Activated CD4-positive, CD25-positive, alpha-beta regulatory T cell treated with anti-CD3 and anti-CD28 coated beads, Interleukin-2, amount 50 U/mL, for 24 hours (primary cell): ENCODE measurements around the gene TMEM256.

Source experiments
- ATAC-seq, 2 donors: fragments of 150-1000 bp; cut with Tn5 transposase; one replicate each; pipeline ENCODE4 v1.10.0; 2021; ENCODE audit warnings: mild to moderate bottlenecking in 1 of 2, moderate library complexity in 1 of 2

TMEM256 gene

DNA sequence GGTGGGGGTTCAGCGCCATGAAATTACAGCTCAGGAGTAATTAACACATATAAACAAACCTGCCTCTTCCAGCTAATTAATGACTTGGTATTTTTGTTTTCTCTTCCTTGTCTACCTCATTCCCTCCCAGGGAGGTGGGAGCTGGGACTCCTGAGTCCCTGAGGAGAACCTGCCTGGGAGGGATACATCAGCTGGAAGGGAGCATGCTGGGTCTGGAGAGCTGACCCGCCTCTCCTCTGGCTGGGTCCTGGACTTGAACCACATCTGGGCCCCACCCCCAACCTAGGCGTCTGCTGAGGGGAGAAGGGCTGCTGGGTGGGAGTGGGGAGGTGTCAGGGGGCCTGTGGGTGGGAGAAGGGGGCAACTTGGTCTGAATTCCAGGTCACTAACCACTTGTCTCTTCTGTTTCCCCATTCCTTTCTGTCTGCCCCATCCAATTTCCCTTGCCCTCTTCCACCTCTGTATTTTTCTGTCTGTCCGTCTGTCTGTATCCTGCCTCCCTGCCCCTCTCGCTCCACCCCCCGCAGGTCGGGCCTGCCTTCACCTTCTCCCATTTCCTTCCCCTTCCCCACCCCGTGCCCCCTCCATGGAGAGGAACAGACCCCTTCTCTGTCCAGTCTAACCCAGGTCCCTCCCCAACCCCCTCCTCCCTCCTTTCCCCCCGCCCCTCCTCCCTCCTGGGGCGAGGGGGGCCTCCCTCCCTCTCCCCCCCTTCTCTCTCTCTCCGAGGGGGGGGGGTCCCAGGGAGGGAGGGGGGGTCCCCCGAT lies 3.8 kb upstream of the TMEM256 start, which contains the start of gene NLGN2:
TSS of gene NLGN2 (plus strand) at position 361 of the 767 bp plus-strand sequence. CDS start 411 bp downstream, outside the sequence.
- no peak for ATAC-seq

DNA sequence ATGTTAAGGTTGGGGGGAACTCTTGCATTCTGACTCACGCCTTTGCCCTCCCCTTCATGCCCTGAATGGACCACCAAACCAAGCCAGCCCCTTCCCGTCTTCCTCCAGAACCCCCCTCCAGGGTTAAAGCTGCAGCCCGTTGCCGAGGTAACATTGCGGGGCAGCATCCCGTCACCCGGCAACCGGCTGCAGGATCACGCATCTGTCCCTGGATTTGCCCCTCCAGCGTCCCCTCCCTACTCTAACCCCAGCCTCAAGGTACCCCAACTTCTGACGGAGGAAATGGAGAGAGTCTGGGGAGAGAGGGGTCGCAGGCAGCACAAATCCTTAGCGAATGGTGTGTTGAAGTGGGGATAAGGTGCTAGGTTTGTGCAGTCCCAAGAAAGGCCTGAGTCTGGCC lies 3.2 kb upstream of the TMEM256 start:
- no peak for ATAC-seq

DNA sequence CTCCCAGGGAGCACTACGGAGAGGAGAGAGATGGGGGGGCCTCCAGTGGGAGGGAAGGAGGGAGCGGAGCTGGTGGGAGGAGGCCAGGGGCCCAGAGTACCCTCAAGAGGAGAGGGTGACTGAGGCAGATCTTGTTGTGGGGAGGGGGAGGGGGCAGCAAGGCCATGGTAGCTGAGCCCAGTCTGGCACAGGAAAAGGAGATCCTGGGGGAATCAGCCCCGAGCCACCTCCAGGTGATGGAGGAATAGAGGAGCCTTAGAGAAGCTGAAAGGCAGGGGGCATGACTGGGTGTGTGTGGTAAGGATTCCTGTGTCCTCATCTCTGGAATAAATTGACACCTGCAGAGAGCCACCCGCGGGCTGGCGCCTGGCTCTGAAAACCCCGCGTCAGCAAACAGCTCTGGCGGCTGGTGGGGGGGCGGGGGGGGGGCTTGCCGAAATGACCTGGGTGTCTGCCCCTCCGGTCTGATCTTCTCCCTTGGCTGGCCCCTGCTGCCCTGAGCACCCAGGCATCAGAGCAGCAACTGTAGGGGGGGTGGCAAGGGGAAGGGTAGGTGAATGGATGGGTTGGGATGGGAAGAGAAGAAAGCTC lies 2.4 kb upstream of the TMEM256 start:
- no peak for ATAC-seq

DNA sequence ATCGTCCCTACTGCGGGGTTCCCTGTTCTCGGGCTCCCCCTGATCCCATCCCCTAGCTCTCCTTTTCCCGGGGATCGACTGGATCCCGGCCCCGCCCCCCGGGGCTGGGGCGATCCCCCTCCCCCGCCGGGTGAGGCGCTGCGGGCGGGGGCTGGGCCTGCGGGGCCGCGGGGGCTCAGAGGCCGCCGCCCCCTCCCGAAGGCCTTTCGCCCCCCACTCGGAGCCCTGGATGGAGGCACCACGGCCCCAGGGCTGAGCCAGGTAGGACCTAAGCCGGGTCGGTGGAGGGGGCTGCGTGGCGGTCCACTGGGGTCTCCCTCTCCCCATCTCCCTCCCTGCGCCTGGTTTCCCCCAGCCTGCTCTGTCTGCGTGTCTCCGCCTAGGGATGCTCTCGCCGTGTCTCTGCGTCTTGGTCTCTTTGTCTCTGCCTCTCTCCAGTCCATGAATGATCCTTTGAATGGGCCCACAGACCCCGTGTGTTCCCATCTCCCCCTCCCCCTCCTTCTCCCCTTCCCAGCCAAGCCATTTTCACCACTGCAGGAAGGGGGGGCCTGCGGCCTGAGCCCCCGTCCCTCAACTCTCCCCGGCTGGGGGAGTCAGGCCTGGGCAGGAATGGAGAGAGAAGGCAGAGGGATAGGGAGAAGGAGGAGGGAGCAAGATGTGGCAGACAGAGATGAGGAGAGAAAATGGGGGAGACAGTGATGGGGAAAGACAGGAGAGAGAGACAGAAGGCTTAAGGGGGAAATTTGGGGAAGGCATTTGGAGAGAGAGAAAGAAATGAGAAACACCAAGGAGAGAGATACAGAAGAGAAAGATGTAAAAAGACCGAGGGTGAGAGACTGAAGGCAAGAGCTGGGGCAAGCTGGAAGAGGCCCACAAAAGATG lies 1.7 kb upstream of the TMEM256 start:
- no peak for ATAC-seq

DNA sequence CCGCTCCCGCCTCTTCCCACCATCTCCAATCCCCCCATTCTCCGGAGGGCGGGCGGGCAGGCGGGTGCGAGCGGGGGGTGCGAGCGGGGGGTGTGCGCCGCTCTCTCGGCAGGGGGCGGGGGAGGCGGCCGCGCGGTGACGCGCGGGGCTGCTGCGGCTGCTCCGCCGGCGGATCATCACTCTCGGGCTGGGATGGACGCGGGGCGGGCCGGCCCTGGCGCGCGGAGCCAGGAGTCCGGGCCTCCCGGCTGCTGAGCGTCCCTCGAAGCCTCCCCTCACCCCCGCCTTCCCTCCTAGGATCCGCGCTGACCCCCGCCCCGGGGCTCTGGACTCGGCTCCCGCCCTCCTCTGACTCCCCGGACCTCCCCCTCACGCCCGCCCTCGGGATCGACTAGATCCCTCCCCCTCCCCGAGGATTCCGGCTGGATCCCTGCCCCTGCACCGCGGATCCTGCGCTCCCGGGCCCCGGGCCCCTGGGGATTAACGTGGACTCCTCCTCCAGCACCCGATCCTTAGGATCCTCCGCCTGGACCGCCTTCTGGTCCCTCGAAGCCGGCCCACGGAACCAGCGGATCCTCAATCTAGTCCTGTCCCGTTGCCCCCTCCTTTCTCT lies 946 bp upstream of the TMEM256 start:
- peak; percentile 34 to 44 for ATAC-seq

DNA sequence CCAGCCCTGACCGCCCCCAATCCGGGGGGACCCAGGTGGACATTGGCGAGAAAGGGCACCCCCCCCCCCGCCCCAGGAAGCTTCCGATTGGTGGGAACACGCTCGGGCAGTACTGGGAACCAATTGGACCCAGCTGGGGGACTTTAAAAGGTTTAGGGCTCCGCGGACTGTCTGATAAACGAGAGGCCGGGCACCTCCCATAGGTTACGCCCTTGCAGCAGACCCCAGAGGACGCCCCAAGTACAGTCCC lies 245 bp downstream of the TMEM256 start:
- no peak for ATAC-seq

DNA sequence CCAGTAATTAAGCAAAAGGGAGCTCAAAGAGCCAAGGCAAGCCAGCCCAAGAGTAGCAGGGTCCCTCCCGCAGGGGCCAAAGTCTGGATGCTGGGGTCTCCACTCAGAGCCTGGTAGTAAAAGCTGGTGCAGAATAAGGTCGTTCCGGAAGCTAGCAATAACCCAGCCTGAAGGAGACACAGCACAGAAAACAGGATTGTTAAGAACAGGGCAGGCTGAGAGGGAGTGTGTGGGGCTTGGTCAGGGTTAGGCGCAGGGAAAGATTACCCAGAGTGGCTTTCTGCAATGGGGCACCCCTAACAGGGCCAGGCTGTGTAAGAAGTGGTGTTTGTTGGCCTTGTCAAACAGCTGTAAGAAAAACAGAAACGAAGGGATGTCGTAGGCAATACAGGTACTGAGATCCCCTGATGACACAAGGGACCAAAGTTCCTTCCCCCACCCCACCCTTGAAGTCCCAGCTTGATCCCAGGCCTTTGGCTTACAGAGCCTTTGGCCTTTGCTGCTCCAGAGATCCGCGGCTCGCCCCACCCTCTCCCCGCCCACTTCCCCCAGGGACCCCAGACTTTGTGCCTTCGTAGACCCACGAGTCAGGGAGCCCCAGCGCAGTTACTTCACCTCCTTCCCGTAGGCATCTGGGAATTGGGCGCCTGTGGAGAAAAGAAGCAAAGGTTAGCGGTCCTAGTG lies 712 bp downstream of the TMEM256 start:
- ATAC-seq: no peak

DNA sequence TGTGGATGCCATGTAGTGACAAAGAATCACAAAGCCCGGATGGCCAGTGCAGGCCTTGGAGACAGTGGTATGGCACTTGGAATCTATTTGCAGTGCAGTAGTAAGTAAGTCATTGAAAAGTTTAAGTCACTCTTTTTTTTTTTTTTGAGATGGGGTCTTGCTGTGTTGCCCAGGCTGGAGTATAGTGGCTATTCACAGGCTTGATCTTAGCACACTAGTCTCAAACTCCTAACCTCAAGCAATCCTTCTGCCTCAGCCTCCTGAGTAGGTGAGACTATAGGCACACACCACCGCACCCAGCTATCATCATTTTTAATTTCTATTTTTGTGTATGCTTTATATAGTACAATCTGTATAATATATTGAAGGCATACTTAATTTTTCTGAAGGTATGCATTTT lies 5.3 kb downstream of the TMEM256 start:
- no peak for ATAC-seq

DNA sequence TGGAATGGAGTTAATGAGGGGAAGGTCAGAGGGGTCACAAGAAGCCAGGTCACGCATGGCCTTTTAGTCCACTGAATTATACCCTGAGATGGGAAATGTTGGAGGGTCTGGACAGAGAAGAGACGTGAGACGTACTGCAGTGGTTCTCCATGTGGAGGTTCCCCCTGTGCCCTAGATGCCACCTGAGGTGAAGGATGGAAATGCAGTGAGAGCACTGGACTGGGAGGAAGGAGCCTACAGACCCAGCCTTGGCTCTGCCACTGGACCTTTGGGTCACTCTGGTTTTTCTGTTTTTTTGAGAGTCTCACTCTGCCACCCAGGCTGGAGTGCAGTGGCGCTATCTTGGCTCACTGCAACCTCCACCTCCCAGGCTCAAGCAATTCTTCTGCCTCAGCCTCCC lies 7.8 kb downstream of the TMEM256 start:
- ATAC-seq: no peak

DNA sequence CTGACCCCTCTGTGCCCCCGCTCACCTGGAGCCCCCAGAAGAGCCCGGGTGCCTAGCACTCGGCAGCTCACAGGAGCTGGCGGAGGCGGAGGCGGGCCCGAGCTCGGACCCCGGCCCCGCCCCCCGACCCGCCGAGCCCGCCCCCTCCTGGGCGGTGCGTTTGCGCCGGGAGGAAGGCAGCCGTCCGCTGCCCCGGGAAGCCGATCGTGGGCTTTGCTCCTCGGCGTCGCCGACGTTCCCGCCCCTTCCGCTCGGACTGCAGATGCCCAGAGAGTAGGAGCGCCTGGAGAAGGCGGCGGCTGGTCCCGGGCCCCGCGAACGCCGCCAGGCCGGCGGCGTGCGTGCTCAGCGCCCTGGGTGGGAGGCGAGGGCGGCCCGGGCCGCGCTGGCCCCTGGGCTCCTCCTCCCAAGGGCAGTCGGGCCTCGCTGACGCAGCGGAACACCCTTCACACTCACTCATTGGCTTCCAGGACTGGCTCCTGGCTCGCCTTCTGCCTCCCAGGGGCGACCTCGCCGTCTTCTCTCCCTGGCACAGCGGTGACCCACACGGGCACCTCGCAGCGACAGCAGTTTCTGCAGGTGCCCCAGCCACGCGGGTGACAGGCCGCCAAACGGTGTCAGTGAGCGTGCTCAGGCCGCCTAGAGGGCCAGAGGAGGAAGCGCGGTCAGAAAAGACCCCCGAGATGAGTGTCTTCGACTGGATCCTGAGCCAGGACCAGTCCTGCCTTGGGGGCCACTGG lies 9.3 kb downstream of the TMEM256 start, which contains the start of gene PLSCR3:
TSS of gene PLSCR3 (minus strand) at position 74 of the 740 bp plus-strand sequence. CDS start 415 bp downstream, outside the sequence.
- ATAC-seq: peak; percentile 90

DNA sequence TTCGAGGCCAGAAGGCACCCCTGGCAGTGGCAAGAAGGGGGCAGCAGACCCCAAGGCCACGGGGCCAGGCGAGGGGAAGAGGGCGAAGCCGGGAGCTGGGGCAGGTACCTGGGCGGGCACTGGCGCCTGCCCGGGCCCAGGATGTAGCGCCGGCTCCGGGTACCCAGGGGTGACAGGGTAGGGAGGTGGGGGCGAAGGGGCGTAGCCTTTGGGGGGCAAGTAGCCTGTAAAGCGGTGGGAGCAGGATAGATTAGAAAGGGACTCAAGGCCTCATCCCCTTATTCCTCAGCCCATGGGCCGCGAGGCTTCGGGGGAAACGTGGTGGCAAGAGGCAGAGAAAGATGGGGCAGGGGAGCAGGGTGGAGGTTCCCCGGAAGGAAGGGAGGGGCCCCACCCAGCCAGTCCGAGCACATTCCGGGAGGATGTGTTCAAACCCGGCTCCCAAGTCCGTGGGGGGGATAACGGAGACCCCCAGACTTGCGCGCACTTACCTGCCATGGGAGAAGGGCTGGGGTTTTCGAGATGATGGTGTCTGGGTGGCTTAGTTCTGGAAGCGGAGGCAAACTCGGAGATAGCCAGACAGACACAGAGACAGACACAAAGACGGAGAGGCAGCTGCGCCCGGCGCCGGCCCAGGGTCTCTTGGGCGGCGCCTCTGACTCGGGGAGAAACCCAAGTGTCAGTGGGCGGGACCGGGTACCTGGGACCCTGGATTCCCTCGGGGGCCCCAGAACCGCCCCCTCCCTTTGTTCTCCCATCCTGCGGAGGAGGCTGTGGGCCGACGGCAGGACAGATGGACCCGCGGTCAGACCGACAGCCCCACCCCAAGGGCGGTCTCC lies 10.1 kb downstream of the TMEM256 start:
- ATAC-seq: peak; percentile 50 to 55

DNA sequence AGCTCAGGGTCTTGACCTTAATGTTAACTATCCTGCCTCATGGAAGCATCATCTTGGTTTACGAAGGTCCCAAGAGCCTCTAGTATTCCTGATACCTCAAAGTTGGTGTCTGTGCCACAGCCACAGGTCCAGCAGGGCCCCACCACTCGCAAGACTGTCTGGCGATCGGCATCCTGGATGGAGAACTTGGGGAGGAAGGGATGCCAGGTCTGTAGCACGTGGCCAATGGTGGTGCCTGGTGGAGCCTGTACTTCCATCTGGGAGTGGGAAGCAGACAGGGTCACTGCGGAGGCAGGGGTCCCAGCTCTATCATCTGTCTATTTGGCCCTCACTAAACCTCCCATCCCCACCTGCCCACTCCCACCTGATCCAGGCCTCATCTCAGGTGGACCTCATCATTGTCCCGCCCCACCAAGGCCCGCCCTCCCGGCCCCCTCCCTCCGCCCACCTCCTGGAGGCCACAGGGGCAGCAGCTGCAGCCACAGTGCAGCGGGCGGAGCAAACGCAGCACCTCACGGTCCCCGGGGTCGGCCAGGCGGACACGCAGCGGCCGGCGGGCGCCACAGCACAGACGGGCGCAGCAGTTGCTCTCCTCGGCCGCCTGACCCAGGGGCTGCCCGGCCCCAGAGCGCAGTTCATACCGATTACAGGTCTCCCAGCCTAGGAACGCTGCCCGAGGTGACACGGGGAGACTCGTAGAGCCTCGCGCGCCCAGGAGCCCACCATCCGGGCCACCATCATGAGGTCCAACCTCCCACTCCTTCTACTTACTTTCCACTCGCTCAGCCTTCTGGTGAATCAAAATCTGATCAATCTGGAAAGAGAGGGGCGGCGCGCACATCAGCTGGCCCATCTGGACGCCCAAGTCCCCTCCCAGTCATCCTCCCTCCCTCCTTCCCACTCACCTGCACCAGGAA lies 10.9 kb downstream of the TMEM256 start:
- no peak for ATAC-seq

DNA sequence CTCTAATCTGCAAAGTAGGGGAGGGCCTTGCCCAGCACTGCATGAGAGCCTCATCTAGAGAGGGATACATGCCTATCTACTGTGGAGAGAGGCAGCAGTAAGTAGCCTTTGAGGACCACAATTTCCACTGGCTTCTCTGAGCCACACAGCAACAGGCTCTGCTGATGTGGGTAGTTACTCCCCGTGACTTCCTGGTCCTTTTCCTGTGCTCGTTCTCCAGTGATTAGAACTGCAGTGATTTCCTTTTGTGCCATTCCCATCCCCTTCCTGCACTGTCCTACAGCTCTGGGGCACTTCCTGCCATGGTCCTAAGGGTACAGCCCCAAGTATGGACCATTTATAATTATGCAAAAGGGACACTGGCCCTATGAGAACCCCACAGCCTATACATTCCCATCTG lies 12.6 kb downstream of the TMEM256 start:
- ATAC-seq: no peak

DNA sequence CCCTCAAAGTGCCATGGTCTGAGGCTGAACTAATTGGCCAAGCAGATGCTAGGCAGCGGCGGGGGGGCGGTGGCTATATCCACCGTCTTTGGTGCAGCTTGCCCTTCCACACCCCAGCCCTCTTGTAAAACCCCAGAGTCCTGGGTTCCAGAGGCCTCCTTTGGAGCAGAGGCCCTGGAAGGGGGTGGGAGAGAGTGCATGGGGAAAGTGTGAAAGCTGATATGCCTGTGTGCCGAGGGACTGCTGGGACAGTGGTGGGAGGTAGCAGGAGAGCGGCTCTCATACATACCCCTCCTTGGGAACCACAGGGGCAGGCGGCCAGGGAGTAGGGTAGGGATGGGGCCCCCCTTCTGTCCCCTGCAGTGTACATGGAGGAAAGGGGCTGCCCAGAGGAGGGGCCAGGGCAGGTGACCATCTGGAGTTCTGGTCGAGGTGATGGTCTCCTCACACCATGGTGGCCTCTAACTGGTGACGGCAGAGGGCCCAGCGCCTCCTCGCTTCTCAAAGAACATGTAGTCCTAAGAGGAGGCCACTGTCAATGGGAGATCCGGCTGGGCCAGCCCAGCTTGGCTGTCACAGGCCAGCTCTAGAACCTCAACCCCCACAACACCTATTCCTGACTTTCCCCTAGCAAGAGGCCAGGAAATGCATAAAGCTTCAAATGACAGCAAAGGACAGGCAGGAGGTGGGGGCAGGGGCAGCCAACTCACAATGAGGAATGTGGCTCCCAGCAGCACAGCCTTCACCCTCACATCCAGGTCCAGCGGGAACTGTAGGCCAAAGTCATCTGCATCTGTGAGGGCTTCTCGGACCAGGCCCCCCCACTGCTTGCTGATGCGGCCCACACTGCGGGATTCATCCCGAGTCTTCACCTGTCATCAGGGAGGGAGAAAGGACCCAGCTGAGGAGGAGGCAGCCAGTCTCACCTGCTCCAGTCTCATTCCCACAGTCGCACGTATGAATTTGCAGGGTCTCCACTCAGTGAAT lies 13.7 kb downstream of the TMEM256 start:
- no peak for ATAC-seq

DNA sequence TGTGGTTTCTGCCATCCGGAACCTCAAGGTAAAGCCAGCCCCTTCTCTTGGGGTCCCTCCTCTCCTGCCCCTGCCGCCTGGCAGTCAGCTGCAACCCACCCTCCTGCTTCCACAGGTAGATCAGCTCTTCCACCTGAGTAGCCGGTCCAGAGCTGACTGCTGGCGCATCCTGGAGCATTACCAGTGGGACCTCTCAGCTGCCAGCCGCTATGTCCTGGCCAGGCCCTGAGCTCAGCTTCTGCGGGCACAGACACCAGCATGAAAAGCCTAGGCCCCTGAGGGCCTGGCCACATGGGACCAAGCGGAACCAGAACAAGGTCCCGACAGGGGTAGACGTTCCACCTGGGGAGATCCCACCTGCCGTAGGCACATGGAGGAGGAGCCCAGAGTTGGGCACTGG lies 15.0 kb downstream of the TMEM256 start:
- no peak for ATAC-seq

DNA sequence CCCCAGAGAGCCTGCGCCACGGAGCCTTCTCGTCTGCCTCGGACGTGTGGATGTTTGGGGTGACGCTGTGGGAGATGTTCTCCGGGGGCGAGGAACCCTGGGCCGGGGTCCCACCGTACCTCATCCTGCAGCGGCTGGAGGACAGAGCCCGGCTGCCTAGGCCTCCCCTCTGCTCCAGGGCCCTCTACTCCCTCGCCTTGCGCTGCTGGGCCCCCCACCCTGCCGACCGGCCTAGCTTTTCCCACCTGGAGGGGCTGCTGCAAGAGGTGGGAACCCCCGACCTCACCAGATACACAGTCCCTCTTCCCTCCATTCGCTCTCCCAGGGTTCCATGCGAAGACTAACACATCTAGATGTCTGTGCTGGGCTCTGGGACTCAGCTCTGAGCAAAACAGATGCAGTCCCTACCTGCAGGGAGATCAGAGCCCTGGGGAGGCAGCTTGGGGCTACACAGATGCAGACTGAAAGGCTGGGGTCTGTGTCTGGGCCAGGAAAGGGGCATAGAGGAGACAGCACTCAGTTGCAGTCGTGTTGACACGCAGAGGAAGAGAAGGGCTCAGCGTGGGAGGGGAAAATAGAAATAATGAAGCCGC lies 19.3 kb downstream of the TMEM256 start:
- no peak for ATAC-seq

DNA sequence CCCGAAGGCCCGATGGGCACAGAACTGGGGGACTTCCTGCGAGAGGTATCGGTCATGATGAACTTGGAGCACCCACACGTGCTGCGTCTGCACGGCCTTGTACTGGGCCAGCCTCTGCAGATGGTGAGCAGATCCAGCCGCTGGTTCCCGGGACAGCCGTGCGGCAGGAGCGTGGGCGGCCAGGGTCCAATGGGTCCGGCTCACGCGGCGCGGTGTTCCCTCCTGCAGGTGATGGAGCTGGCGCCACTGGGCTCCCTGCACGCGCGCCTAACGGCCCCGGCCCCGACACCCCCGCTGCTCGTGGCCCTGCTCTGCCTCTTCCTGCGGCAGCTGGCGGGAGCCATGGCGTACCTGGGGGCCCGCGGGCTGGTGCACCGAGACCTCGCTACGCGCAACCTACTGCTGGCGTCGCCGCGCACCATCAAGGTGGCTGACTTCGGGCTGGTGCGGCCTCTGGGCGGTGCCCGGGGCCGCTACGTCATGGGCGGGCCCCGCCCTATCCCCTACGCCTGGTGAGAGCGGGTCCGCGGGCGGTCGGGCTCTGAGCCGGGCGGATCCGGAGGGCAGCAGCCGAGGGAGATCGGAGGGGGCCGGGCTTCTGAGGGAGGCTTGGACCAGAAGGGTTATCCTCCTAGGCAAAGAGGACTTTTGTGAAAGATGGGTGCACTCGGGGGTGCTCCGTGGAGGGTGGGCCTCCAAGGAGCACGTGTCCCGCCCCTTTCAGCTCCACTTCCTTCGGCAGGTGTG lies 20.0 kb downstream of the TMEM256 start:
- peak; percentile 98 to 99 for ATAC-seq
